Stimulated activated CD4-positive, alpha-beta T cell treated with anti-CD3 and anti-CD28 coated beads, Interleukin-1b, Interleukin-23, amount 100 ng/mL, for 4 hours (primary cell): ENCODE results near the gene BPIFA2.
"Not testable (repeated sequence)": the region's sequence is repeated elsewhere in the genome, so short reads cannot be mapped to it uniquely, and the experiment has no call there.

ENCODE experiments used
- DNase-seq, 2 donors: peaks; one replicate each; pipeline ENCODE4 v3.0.0-alpha.2; 2020; ENCODE audit warnings: low read depth in 2 of 2

BPIFA2 gene

GRCh38 chr20:33167859-33168258 is at the start of gene BPIFA2:
Gene BPIFA2 (plus strand): TSS chr20:33168159. CDS start chr20:33169146, 987 bp downstream.
- no peak for DNase-seq

- no peak for DNase-seq
Observed at GRCh38 chr20:33119725-33120720, 47.9 kb upstream of the BPIFA2 start.

- DNase-seq, result no peak
Observed at GRCh38 chr20:33120934-33121333, 47.0 kb upstream of the BPIFA2 start.

GRCh38 chr20:33122297-33122696 is 45.7 kb upstream of the BPIFA2 start:
- not testable (repeated sequence) for DNase-seq

- no peak for DNase-seq
Observed at GRCh38 chr20:33124261-33124660, 43.7 kb upstream of the BPIFA2 start.

- no peak for DNase-seq
Observed at GRCh38 chr20:33124994-33125393, 43.0 kb upstream of the BPIFA2 start.

- no peak for DNase-seq
Observed at GRCh38 chr20:33125983-33126382, 42.0 kb upstream of the BPIFA2 start.

GRCh38 chr20:33127422-33128097 is 40.4 kb upstream of the BPIFA2 start:
- no peak for DNase-seq

GRCh38 chr20:33130568-33131061 is 37.3 kb upstream of the BPIFA2 start:
- DNase-seq, result no peak

GRCh38 chr20:33131949-33132473 is 35.9 kb upstream of the BPIFA2 start:
- no peak for DNase-seq

GRCh38 chr20:33132513-33133372 is 35.2 kb upstream of the BPIFA2 start:
- DNase-seq, result no peak

GRCh38 chr20:33133373-33133941 is 34.5 kb upstream of the BPIFA2 start:
- DNase-seq, result no peak

- DNase-seq, result no peak
Observed at GRCh38 chr20:33137195-33137594, 30.8 kb upstream of the BPIFA2 start.

GRCh38 chr20:33139467-33139866 is 28.5 kb upstream of the BPIFA2 start:
- DNase-seq, result no peak

- DNase-seq, result no peak
Observed at GRCh38 chr20:33145521-33145920, 22.4 kb upstream of the BPIFA2 start.

GRCh38 chr20:33147299-33147698 is 20.7 kb upstream of the BPIFA2 start:
- DNase-seq, result no peak

- no peak for DNase-seq
Observed at GRCh38 chr20:33148040-33148439, 19.9 kb upstream of the BPIFA2 start.

- DNase-seq, result no peak
Observed at GRCh38 chr20:33154252-33154651, 13.7 kb upstream of the BPIFA2 start.

- no peak for DNase-seq
Observed at GRCh38 chr20:33158637-33159385, 9.1 kb upstream of the BPIFA2 start.

GRCh38 chr20:33159713-33160112 is 8.2 kb upstream of the BPIFA2 start:
- DNase-seq, result no peak
